ENCODE data around the gene CERS1.

CERS1 gene

GRCh38 chr19:18865106-18865972 lies 30.6 kb downstream of the CERS1 start:
- no peak for ATAC-seq
- TF ChIP-seq RARB (CRISPR knock-in tag; IDR thresholded peaks at IDR 0.05), result no peak
- no peak for TF ChIP-seq ZFP3 (CRISPR knock-in tag; IDR thresholded peaks at IDR 0.05)
- no peak for TF ChIP-seq ZNF70 (CRISPR knock-in tag; IDR thresholded peaks at IDR 0.05)
- TF ChIP-seq ZC3H10 (CRISPR knock-in tag; IDR thresholded peaks at IDR 0.05), result no peak
- TF ChIP-seq ZNF8 (CRISPR knock-in tag; IDR thresholded peaks at IDR 0.05), result no peak
- no peak for TF ChIP-seq OSR1 (CRISPR knock-in tag; IDR thresholded peaks at IDR 0.05)
- no peak for TF ChIP-seq ZNF565 (CRISPR knock-in tag; conservative IDR thresholded peaks at IDR 0.05; ENCODE audit: low read depth)
- TF ChIP-seq TSHZ2 (CRISPR knock-in tag; IDR thresholded peaks at IDR 0.05), result no peak
- no peak for TF ChIP-seq CSRNP3 (CRISPR knock-in tag; IDR thresholded peaks at IDR 0.05)
- no peak for TF ChIP-seq ZFP30 (CRISPR knock-in tag; IDR thresholded peaks at IDR 0.05)
- no peak for TF ChIP-seq TOX (CRISPR knock-in tag; IDR thresholded peaks at IDR 0.05; ENCODE audit: borderline replicate concordance)
- TF ChIP-seq BACH2 (CRISPR knock-in tag; IDR thresholded peaks at IDR 0.05; ENCODE audit: borderline replicate concordance), result no peak
- no peak for TF ChIP-seq CREB5 (CRISPR knock-in tag; IDR thresholded peaks at IDR 0.05; ENCODE audit: low read depth)
- TF ChIP-seq SNAI2 (CRISPR knock-in tag; IDR thresholded peaks at IDR 0.05), result no peak
- no peak for TF ChIP-seq ESRRG (CRISPR knock-in tag; IDR thresholded peaks at IDR 0.05)

- TF ChIP-seq GLIS3 (CRISPR knock-in tag; IDR thresholded peaks at IDR 0.05) (no peak), CREB5 (CRISPR knock-in tag; IDR thresholded peaks at IDR 0.05; ENCODE audit: low read depth) (no peak), ZFP30 (CRISPR knock-in tag; IDR thresholded peaks at IDR 0.05) (no peak), TSHZ2 (CRISPR knock-in tag; IDR thresholded peaks at IDR 0.05) (no peak), POU6F1 (CRISPR knock-in tag; IDR thresholded peaks at IDR 0.05; ENCODE audit: borderline replicate concordance, low read depth) (no peak), ESRRG (CRISPR knock-in tag; IDR thresholded peaks at IDR 0.05) (no peak), SNAI2 (CRISPR knock-in tag; IDR thresholded peaks at IDR 0.05) (no peak), CSDC2 (CRISPR knock-in tag; IDR thresholded peaks at IDR 0.05) (no peak), ZNF8 (CRISPR knock-in tag; IDR thresholded peaks at IDR 0.05) (no peak), ZNF70 (CRISPR knock-in tag; IDR thresholded peaks at IDR 0.05) (no peak)
- ATAC-seq, result no peak
These were observed 32.1 kb downstream of the CERS1 start for GRCh38 chr19:18863843-18864362.
